ENCODE measurements around the gene SLC9A9.

Gene SLC9A9

DNA sequence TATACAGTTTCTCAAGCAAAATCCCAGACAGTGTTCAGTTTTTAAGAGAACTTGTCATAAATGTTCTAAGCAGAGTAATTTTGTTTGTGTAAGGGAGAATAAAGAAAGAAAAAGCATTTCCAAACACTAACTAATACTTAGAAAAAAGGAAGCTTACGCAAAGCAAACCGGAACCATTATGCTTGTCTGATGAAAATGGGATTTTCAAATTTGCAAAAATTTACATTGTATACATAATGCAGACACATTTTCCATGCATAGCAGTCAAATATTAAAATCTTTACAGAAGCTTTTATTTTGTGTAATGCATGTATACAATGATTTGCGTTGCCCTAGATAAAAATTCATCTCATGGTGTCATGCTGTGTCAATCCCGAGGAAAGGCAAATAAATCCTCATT, 229.0 kb downstream of the SLC9A9 start:
- Histone ChIP-seq H3K27ac (ENCODE audit: low read depth, low read length) (no peak overlapping the region), H3K36me3 (ENCODE audit: control insufficient read depth, insufficient read depth, low read length) (no peaks in the 10 kb centered on the region), H3K4me3 (ENCODE audit: low read depth, low read length) (no peak overlapping the region), H3K9me3 (ENCODE audit: control insufficient read depth, insufficient read depth, low read length) (peaks cover 7% of the 10 kb centered on the region; the same call in 1 of the 2 replicates), H3K27me3 (ENCODE audit: control insufficient read depth, insufficient read depth, low read length) (no peaks in the 10 kb centered on the region), H3K4me1 (ENCODE audit: control insufficient read depth, insufficient read depth, low read length) (no peaks in the 10 kb centered on the region), H3K9ac (ENCODE audit: low read depth, low read length) (no peak overlapping the region)

DNA sequence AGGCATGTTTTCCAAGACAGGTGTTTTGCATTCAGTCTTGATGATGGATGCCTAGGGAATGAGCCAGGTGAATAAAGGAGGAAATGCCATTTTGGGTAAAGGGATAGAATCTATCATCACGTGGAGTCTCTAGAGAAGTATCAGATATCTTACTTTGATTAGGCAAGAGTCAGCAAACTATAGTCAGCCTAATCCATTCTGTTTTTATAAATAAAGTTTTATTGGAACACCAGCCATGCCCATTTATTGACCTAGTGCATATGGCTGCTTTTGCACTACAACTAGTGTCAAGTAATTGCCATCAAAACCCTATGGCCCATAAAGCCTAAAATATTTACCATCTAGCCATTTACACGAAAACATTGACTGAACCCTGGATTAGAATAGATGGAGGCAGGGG, 231.2 kb downstream of the SLC9A9 start:
- no peaks in the 10 kb centered on the region for H3K36me3 ChIP-seq (ENCODE audit: control insufficient read depth, insufficient read depth, low read length)
- H3K9ac ChIP-seq (ENCODE audit: low read depth, low read length) = no peak overlapping the region
- H3K27ac ChIP-seq (ENCODE audit: low read depth, low read length) = no peak overlapping the region
- H3K4me3 ChIP-seq (ENCODE audit: low read depth, low read length) = no peak overlapping the region
- no peaks in the 10 kb centered on the region for H3K27me3 ChIP-seq (ENCODE audit: control insufficient read depth, insufficient read depth, low read length)
- H3K4me1 ChIP-seq (ENCODE audit: control insufficient read depth, insufficient read depth, low read length) = no peaks in the 10 kb centered on the region
- H3K9me3 ChIP-seq (ENCODE audit: control insufficient read depth, insufficient read depth, low read length) = peaks cover 7% of the 10 kb centered on the region; the same call in 1 of the 2 replicates

DNA sequence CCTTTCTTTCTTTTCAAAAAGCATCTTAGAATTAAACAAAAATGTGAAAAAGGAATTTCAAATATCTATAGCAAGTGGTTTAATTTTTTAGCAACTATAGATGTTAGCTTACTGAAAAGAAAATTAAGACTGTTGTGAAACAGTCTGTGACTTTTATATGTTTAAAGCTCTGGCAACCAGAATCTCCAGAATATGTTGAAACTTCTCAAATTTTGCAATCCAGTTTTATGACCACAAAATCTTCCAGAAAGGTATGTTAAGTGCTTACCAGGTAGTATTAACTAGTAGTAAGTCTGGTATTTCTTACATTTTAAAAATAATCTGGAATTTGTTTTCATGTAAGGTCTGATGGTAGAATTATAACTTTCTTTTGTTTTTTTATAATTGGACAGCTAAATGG, 235.0 kb downstream of the SLC9A9 start:
- no peaks in the 10 kb centered on the region for H3K9me3 ChIP-seq (ENCODE audit: control insufficient read depth, insufficient read depth, low read length)
- no peak overlapping the region for H3K4me3 ChIP-seq (ENCODE audit: low read depth, low read length)
- H3K36me3 ChIP-seq (ENCODE audit: control insufficient read depth, insufficient read depth, low read length) = no peaks in the 10 kb centered on the region
- no peaks in the 10 kb centered on the region for H3K27me3 ChIP-seq (ENCODE audit: control insufficient read depth, insufficient read depth, low read length)
- no peaks in the 10 kb centered on the region for H3K4me1 ChIP-seq (ENCODE audit: control insufficient read depth, insufficient read depth, low read length)
- H3K27ac ChIP-seq (ENCODE audit: low read depth, low read length) = no peak overlapping the region
- no peak overlapping the region for H3K9ac ChIP-seq (ENCODE audit: low read depth, low read length)

DNA sequence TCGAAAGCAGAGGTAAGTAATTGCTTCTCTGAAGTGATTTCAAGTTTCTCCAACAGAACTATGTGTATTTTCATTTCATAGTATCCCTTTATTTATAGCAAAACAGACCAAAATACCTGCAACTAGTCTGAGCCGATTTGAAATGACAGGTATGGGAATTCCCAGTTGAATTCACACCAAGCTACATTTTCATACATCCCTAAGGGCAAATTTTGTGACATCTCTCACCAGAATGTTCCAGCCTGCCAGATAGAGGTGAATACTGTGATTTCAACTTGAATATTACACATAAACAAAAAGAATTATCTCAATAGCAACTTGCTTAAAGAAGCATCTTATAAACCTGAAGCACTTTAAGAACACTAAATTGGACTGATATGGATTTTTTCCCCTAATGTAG, 235.7 kb downstream of the SLC9A9 start:
- H3K4me3 ChIP-seq (ENCODE audit: low read depth, low read length) = no peak overlapping the region
- no peaks in the 10 kb centered on the region for H3K27me3 ChIP-seq (ENCODE audit: control insufficient read depth, insufficient read depth, low read length)
- no peaks in the 10 kb centered on the region for H3K9me3 ChIP-seq (ENCODE audit: control insufficient read depth, insufficient read depth, low read length)
- no peak overlapping the region for H3K27ac ChIP-seq (ENCODE audit: low read depth, low read length)
- H3K36me3 ChIP-seq (ENCODE audit: control insufficient read depth, insufficient read depth, low read length) = no peaks in the 10 kb centered on the region
- no peak overlapping the region for H3K9ac ChIP-seq (ENCODE audit: low read depth, low read length)
- H3K4me1 ChIP-seq (ENCODE audit: control insufficient read depth, insufficient read depth, low read length) = no peaks in the 10 kb centered on the region

DNA sequence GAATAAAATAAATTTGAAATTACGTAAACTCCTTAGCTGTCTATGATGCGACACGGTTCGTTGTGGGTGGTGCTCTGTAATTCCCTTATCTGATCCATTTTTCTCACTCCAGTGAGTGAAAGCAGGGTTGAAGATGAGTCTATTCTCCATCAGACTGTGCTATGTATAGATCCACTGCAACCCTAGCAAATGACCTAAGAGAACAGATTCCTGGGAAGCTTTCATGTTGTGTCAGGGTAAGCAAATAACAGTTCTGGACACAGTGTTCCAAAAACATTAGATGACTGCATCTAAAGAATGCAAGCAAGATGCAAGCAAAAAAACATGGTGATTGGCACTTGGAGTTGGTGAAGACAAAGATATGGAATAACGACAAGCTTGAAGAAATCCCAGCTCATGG, 239.3 kb downstream of the SLC9A9 start:
- H3K27me3 ChIP-seq (ENCODE audit: control insufficient read depth, insufficient read depth, low read length) = no peaks in the 10 kb centered on the region
- H3K9me3 ChIP-seq (ENCODE audit: control insufficient read depth, insufficient read depth, low read length) = no peaks in the 10 kb centered on the region
- H3K36me3 ChIP-seq (ENCODE audit: control insufficient read depth, insufficient read depth, low read length) = no peaks in the 10 kb centered on the region
- no peaks in the 10 kb centered on the region for H3K4me1 ChIP-seq (ENCODE audit: control insufficient read depth, insufficient read depth, low read length)
- no peak overlapping the region for H3K9ac ChIP-seq (ENCODE audit: low read depth, low read length)
- no peak overlapping the region for H3K4me3 ChIP-seq (ENCODE audit: low read depth, low read length)
- no peak overlapping the region for H3K27ac ChIP-seq (ENCODE audit: low read depth, low read length)

DNA sequence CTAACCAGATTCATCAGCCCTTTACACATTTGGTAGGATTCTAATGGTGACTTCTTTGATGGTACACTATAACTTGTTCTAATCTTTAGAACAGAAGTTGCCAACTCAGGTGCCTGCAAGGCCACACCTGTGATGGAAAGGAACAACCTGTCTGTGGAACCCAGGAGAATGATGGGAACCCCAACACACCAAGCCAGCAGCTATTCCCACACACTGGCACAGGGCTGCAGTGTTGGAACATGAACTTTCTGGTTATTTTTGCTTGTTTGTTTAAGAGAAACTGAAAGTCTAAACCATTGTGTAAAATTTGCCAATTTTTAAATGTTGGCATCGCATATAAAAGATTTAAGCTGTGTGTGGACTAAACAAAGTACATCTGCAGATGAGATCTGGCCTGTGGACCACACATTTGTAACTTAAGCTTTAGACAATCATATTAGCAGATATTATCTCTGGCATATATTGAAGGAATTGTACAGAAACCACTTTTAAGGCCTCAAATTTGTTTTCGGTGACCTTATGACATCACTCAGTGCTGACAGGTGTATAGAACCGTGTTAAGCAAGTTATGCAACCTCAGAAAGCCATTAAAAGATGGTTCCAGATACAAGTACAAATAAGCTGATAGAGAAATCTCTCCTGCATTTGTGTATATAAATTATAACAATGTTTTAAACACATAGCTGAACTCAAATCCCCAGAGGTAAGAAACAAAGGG, 242.9 kb downstream of the SLC9A9 start:
- no peaks in the 10 kb centered on the region for H3K27me3 ChIP-seq (ENCODE audit: control insufficient read depth, insufficient read depth, low read length)
- H3K4me1 ChIP-seq (ENCODE audit: control insufficient read depth, insufficient read depth, low read length) = peaks cover 15% of the 10 kb centered on the region
- no peaks in the 10 kb centered on the region for H3K9me3 ChIP-seq (ENCODE audit: control insufficient read depth, insufficient read depth, low read length)
- H3K4me3 ChIP-seq (ENCODE audit: low read depth, low read length) = no peak overlapping the region
- H3K9ac ChIP-seq (ENCODE audit: low read depth, low read length) = no peak overlapping the region
- H3K36me3 ChIP-seq (ENCODE audit: control insufficient read depth, insufficient read depth, low read length) = no peaks in the 10 kb centered on the region
- no peak overlapping the region for H3K27ac ChIP-seq (ENCODE audit: low read depth, low read length)

DNA sequence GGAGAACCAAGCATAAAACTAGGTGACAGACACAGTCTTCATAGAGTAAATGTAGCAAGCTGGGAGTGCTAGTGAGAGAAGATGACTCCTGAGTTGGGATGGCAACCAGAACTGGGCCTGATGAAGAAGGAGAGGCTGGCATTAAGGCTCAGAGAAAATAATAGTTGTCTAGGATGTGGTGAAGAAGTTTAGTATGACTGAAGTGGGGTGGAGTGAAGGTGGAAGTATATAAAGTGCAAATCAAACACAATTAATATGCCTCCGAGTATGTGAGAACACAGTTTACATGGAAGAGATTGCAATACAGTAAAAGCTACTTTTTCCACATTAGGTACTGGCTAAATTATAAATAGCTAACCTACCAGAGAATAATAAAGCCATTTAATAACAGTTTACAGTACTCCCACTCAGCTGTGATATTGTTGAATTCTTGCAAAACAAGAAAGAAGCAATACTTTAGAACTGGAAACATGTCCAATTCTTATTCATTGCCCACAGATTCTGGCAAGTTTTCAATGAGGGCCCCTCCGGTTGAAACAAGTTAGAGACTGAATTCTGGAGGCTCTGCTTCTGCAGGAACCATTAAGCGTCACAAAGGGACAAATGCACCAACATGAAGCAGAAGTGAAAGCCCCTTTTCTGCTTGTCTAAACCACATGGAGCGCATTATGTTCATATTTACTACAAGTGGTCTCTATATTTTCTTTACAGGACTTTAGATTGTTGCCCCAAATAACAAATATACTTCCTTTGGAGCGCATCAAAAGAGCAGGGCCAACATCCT, 243.7 kb downstream of the SLC9A9 start:
- no peak overlapping the region for H3K27ac ChIP-seq (ENCODE audit: low read depth, low read length)
- H3K9ac ChIP-seq (ENCODE audit: low read depth, low read length) = no peak overlapping the region
- peaks cover 17% of the 10 kb centered on the region for H3K4me1 ChIP-seq (ENCODE audit: control insufficient read depth, insufficient read depth, low read length)
- no peaks in the 10 kb centered on the region for H3K9me3 ChIP-seq (ENCODE audit: control insufficient read depth, insufficient read depth, low read length)
- no peaks in the 10 kb centered on the region for H3K36me3 ChIP-seq (ENCODE audit: control insufficient read depth, insufficient read depth, low read length)
- no peak overlapping the region for H3K4me3 ChIP-seq (ENCODE audit: low read depth, low read length)
- no peaks in the 10 kb centered on the region for H3K27me3 ChIP-seq (ENCODE audit: control insufficient read depth, insufficient read depth, low read length)

DNA sequence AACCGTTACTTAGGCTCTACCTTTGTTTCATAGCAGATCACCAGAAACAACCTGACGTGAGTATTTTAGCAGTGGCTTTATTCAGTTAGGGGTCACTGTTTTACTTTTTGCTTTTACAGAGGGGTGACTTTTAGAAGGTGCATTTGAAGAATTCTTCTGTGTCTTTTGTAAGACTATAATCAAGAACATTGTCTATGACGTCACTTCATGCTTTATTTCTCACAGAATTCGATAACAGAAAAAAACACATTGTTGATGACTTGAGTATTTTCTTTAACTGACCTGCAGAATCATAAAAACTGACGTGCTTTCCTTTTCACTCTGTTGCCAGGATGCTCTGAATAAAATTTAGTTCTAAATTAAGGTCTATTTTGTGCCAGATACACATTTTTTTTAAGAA, 244.5 kb downstream of the SLC9A9 start:
- no peak overlapping the region for H3K4me3 ChIP-seq (ENCODE audit: low read depth, low read length)
- H3K4me1 ChIP-seq (ENCODE audit: control insufficient read depth, insufficient read depth, low read length) = peaks cover 25% of the 10 kb centered on the region
- H3K27ac ChIP-seq (ENCODE audit: low read depth, low read length) = no peak overlapping the region
- no peaks in the 10 kb centered on the region for H3K36me3 ChIP-seq (ENCODE audit: control insufficient read depth, insufficient read depth, low read length)
- H3K27me3 ChIP-seq (ENCODE audit: control insufficient read depth, insufficient read depth, low read length) = no peaks in the 10 kb centered on the region
- H3K9ac ChIP-seq (ENCODE audit: low read depth, low read length) = no peak overlapping the region
- H3K9me3 ChIP-seq (ENCODE audit: control insufficient read depth, insufficient read depth, low read length) = no peaks in the 10 kb centered on the region

DNA sequence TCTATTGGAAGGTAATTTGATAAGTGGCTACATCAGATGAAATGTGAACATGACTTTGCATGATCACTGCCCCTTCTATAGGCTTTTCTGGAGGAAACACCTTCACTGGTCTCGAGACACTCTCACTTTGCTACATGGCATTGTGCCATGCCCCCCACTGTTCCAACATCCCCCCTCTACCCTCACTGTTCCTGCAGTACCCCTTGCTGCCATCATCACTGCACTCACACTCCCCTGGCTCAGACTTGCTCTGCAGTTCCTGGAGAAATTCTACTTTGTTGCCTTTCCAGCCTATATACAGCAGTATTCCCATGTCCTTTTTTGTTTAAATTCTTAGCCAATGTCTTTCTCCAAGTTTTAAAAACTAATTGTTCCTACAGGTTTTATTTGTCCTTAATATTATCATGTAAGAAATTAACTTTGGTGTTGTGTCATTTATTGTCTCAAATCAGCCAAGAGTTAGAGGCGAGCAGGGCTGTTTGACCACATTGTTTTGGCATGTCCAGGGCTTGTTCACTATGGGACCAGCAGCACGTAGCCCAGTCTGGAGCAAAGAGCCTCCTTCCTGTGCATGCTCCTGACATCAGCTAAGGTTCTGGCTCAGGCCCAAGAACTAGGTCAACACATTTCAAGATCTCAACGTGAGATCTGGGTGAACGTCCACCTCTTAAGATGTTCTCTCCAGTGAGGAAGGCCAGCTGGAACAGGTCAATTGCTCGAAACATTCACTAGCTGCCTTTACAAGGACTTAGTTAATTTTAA, 246.4 kb downstream of the SLC9A9 start:
- H3K27me3 ChIP-seq (ENCODE audit: control insufficient read depth, insufficient read depth, low read length) = no peaks in the 10 kb centered on the region
- H3K9ac ChIP-seq (ENCODE audit: low read depth, low read length) = no peak overlapping the region
- no peak overlapping the region for H3K27ac ChIP-seq (ENCODE audit: low read depth, low read length)
- no peaks in the 10 kb centered on the region for H3K9me3 ChIP-seq (ENCODE audit: control insufficient read depth, insufficient read depth, low read length)
- H3K4me1 ChIP-seq (ENCODE audit: control insufficient read depth, insufficient read depth, low read length) = peaks cover 43% of the 10 kb centered on the region
- H3K36me3 ChIP-seq (ENCODE audit: control insufficient read depth, insufficient read depth, low read length) = no peaks in the 10 kb centered on the region
- H3K4me3 ChIP-seq (ENCODE audit: low read depth, low read length) = no peak overlapping the region

DNA sequence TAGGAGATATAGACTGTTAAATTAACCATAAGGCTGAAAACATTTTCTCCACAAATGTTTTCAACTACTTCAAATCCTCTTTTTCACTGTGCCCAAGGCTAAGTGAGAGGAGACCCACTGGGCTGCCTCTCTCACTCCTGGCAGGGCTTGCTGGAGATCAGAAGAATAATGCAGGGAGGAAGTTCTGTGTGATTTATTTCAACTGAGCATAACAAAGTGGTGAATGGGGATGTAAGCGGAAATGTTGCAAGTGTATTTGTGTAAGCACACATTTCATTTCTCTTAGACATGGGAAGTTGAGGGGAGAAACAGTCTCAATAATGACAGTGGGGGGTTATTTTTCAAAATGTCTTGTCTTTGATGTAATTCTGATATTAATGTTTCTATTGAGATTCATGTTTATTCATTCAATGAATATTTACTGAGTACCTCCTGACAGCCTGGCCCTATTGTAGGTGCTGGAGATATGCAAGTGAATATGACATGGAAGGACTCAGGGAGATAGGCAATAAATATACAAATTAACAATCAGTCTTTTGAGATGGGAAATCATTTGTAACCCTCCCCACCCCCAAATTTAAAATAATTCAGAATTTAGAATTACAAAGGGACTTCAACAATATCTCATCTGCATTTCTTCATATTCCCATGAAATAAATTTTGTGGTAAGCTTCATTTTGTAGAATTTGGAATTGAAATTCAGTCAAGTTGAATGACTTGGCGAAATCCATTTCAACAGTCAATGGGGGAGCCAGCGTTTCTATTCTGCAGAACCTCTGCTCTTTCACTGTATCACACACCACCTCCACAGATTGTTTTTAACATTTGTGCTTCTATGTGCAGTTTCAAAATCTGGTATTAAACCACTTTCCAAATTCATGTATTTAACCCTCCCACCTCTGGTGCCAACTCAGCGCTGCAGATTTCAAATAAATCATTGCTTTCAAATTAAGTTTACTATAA, 247.2 kb downstream of the SLC9A9 start:
- Histone ChIP-seq H3K9me3 (ENCODE audit: control insufficient read depth, insufficient read depth, low read length) (no peaks in the 10 kb centered on the region), H3K4me1 (ENCODE audit: control insufficient read depth, insufficient read depth, low read length) (peaks cover 43% of the 10 kb centered on the region), H3K4me3 (ENCODE audit: low read depth, low read length) (no peak overlapping the region), H3K27me3 (ENCODE audit: control insufficient read depth, insufficient read depth, low read length) (no peaks in the 10 kb centered on the region), H3K36me3 (ENCODE audit: control insufficient read depth, insufficient read depth, low read length) (no peaks in the 10 kb centered on the region), H3K9ac (ENCODE audit: low read depth, low read length) (no peak overlapping the region), H3K27ac (ENCODE audit: low read depth, low read length) (peak overlapping the region; percentile 15)
